Type B pancreatic cell (in vitro differentiated cells): ENCODE measurements around the gene MPZL3. TPM values are rescaled to one million over a fixed set of nuclear protein-coding genes. Genes with fewer than 3 reads are reported as not detected.

Experiments used
- DNase-seq: peaks from one replicate; pipeline ENCODE4 v3.0.0; 2021; ENCODE audit warnings: mixed read lengths; ENCODE audit not compliant: unreplicated experiment; ENCODE audit errors: extremely low spot score
- H3K27ac Mint-ChIP-seq: 2 replicates; pipeline ENCODE4 v1.8.0; 2021; ENCODE audit warnings: mild to moderate bottlenecking, mixed read lengths
- H3K27me3 Mint-ChIP-seq: 2 replicates; pipeline ENCODE4 v1.8.0; 2021; ENCODE audit warnings: mixed read lengths
- H3K36me3 Mint-ChIP-seq: 2 replicates; pipeline ENCODE4 v1.8.0; 2021; ENCODE audit warnings: mixed read lengths
- H3K4me1 Mint-ChIP-seq: one replicate; pipeline ENCODE4 v1.8.0; 2021; ENCODE audit warnings: mixed read lengths; ENCODE audit not compliant: unreplicated experiment
- H3K4me3 Mint-ChIP-seq: 2 replicates; pipeline ENCODE4 v1.8.0; 2021; ENCODE audit warnings: mild to moderate bottlenecking, mixed read lengths
- H3K9me3 Mint-ChIP-seq: 2 replicates; pipeline ENCODE4 v1.8.0; 2021; ENCODE audit warnings: mixed read lengths
- total RNA-seq: library from RNA; stranded (reverse); gene quantifications from 2 replicates; pipeline ENCODE4 v1.2.1, GENCODE V29; 2021; ENCODE audit warnings: low replicate concordance
- TF ChIP-seq, protein P1 (sequence below): fragments of 200-600 bp; sonication (generic); conservative IDR thresholded peaks from 2 replicates; pipeline ENCODE4 v1.5.0; 2021; ENCODE audit warnings: antibody characterized with exemption, mild to moderate bottlenecking

The MPZL3 gene
- total RNA-seq, 1 donor from 2014 or later: 10.2 TPM

DNA sequence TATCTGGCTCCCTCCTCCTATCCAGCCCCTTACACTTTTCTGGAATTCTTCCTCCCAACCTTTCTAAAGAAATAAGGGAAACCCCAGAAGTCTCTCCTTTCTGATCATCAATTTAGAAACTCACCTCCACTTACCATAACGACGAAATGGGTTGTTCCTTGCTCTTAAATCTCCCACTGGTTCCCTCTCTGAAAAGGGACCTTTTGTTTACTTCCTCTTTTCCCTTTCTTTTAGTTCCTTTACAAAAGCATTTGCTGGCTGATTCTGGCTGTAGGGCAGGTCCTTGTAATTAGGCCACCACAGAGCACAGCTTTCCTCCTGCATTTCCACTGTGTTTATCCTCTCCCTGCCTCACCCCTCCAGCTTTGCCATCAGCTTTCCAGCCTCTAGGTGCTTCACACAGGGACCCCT lies 39.4 kb downstream of the MPZL3 start:
- no peak overlapping the region for H3K27ac Mint-ChIP-seq
- no peak for DNase-seq
- peaks cover 51% of the 10 kb centered on the region for H3K27me3 Mint-ChIP-seq
- H3K36me3 Mint-ChIP-seq: no peaks in the 10 kb centered on the region
- TF ChIP-seq, protein P1, sequence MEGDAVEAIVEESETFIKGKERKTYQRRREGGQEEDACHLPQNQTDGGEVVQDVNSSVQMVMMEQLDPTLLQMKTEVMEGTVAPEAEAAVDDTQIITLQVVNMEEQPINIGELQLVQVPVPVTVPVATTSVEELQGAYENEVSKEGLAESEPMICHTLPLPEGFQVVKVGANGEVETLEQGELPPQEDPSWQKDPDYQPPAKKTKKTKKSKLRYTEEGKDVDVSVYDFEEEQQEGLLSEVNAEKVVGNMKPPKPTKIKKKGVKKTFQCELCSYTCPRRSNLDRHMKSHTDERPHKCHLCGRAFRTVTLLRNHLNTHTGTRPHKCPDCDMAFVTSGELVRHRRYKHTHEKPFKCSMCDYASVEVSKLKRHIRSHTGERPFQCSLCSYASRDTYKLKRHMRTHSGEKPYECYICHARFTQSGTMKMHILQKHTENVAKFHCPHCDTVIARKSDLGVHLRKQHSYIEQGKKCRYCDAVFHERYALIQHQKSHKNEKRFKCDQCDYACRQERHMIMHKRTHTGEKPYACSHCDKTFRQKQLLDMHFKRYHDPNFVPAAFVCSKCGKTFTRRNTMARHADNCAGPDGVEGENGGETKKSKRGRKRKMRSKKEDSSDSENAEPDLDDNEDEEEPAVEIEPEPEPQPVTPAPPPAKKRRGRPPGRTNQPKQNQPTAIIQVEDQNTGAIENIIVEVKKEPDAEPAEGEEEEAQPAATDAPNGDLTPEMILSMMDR: no peak
- no peak overlapping the region for H3K4me3 Mint-ChIP-seq
- peaks cover 5% of the 10 kb centered on the region for H3K4me1 Mint-ChIP-seq
- no peaks in the 10 kb centered on the region for H3K9me3 Mint-ChIP-seq

DNA sequence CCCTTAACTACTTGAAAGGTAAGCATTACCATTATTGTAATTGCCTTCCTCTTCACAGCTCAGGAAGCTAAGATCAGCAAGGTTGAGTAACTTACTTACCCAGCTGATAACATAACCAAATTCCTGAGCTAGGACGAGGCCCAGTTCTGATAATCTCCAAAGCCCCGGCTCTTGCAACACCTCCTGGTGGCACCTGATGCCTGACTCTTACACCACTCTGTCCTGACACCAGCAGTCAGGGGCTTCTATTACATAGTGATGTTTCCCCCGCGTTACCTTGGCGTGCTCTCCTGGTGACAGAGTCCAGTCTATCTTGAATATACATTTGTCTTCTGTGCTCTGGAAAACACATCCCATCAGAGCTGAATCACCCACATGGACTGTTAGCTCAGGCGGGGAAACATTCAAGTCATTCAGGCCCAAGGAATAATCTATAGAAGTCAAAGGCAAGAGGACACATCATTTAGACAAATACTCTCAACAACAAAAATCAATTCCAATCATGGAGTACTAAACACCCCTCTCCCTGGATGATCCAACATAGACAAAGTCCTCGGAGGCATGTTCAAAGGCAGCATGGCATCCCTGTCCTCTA lies 39.9 kb downstream of the MPZL3 start:
- peaks cover 5% of the 10 kb centered on the region for H3K4me1 Mint-ChIP-seq
- DNase-seq: no peak
- no peak overlapping the region for H3K4me3 Mint-ChIP-seq
- H3K27ac Mint-ChIP-seq: no peak overlapping the region
- H3K27me3 Mint-ChIP-seq: peaks cover 53% of the 10 kb centered on the region
- H3K9me3 Mint-ChIP-seq: no peaks in the 10 kb centered on the region
- TF ChIP-seq, protein P1: no peak
- H3K36me3 Mint-ChIP-seq: no peaks in the 10 kb centered on the region

DNA sequence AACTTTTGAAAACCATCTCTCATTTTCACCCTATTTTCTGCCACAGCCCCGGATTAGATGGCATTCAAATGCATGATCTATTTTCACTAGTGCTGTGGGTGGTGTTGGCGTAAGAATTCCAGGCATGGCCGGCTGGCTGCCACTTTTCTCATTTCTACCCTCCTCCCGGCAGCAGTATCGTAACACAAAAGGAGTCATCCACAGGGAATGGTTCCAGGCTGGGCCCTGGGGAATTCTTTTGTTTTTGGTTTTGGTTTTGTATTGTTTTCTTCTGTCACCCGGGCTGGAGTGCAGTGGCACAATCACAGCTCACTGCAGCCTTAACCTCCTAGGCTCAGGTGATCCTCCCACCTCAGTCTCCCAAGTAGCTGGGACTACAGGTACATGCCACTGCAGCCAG lies 41.2 kb downstream of the MPZL3 start:
- no peak overlapping the region for H3K27ac Mint-ChIP-seq
- no peaks in the 10 kb centered on the region for H3K36me3 Mint-ChIP-seq
- peaks cover 5% of the 10 kb centered on the region for H3K4me1 Mint-ChIP-seq
- TF ChIP-seq, protein P1: no peak
- no peak for DNase-seq
- no peaks in the 10 kb centered on the region for H3K9me3 Mint-ChIP-seq
- H3K4me3 Mint-ChIP-seq: no peak overlapping the region
- peaks cover 56% of the 10 kb centered on the region for H3K27me3 Mint-ChIP-seq

DNA sequence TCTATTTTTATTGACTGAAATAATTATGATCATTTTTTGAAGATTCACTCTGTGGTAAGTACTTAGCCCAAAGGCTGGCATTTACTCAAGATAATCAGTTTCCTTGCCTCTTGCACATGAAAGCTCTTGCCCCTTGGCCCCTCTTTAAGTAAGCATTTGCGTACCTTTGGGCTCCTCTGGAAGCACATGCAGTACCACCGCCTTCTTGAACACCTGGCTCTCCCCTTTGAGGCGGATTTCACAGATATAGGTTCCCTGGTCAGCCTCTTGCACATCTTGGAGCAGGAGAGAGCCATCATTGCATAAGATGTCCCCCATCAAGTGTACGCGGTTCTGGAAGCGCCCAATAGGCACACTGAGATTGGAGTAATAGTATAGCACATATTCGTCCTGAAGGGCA lies 41.8 kb downstream of the MPZL3 start:
- TF ChIP-seq, protein P1: no peak
- Mint-ChIP-seq H3K4me3 (no peak overlapping the region), H3K27me3 (peaks cover 63% of the 10 kb centered on the region), H3K9me3 (no peaks in the 10 kb centered on the region), H3K27ac (no peak overlapping the region), H3K4me1 (peaks cover 5% of the 10 kb centered on the region), H3K36me3 (no peaks in the 10 kb centered on the region)
- DNase-seq: no peak

DNA sequence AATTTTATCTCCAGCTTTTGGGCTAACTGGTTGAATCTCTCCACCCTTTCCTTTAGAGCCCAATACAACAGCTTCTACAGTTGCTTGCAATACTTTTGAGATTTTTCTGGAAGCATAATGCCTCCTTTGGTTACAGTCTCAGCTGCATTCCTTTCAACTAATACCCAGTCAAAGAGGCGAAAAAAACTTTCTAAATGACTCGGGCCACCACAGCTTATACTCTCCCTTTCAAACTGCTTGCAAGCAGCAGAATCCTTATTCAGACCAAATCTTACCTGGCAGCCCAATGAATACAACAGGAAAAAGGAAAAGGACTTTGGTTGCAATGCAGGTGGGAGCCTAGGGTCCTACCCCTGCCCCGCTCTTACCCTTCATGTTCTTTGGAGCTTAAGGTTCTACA lies 43.1 kb downstream of the MPZL3 start:
- no peaks in the 10 kb centered on the region for H3K9me3 Mint-ChIP-seq

More for the DNA sequence above, 43.1 kb downstream of the MPZL3 start:
- peaks cover 5% of the 10 kb centered on the region for H3K4me1 Mint-ChIP-seq
- no peak overlapping the region for H3K4me3 Mint-ChIP-seq
- H3K27me3 Mint-ChIP-seq: peaks cover 62% of the 10 kb centered on the region
- TF ChIP-seq, protein P1: no peak
- H3K27ac Mint-ChIP-seq: no peak overlapping the region
- no peak for DNase-seq
- H3K36me3 Mint-ChIP-seq: no peaks in the 10 kb centered on the region
